ENCODE measurements around the gene ALKAL2.

- TF ChIP-seq CTCF (IDR thresholded peaks at IDR 0.05) (no peak), POLR2A (IDR thresholded peaks at IDR 0.05) (no peak)
These were observed 12.4 kb downstream of the ALKAL2 start for GRCh38 chr2:275466-275865.
